ENCODE data around the gene RFX1.
"Not testable (repeated sequence)": the region's sequence is repeated elsewhere in the genome, so short reads cannot be mapped to it uniquely, and the experiment has no call there.

RFX1 gene

DNA sequence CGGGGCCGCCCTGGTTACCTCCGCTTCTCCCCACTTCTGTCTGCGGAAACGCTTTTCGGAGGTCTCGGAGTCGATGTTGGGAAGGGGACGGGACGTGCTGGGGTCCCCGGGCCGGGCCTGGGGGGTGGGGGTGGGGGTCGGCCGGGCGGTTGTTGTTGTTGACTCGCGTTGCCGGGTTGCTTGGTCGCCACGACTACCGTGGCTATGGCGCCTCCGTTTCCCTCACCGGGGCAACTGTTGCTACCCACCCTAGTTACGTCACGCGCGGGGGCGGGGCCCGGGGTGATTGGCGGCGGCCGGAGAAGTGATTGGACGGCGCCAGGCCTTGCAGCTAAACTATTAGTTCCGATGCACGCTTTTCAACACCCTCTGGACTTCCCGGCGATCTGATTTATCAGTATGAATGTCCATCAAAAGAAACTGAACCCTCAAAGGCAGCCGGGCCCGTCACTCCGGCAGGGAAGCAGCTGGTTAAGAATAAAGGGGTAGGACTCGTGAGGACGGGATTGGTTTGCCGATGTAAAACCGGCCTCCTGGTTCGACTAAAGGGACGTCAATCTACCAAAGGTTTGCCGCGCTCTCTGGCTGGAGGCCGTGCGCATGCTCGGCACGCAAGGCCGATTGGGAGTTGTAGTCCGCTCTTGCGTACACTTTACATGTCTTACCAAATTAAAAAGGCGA is at the start of gene RFX1:
RFX1 (minus strand) TSS at position 236 of the 681 bp plus-strand sequence. CDS start 12,477 bp downstream, outside the sequence.
- DNase-seq (ENCODE audit: low read depth): peak; percentile 100

DNA sequence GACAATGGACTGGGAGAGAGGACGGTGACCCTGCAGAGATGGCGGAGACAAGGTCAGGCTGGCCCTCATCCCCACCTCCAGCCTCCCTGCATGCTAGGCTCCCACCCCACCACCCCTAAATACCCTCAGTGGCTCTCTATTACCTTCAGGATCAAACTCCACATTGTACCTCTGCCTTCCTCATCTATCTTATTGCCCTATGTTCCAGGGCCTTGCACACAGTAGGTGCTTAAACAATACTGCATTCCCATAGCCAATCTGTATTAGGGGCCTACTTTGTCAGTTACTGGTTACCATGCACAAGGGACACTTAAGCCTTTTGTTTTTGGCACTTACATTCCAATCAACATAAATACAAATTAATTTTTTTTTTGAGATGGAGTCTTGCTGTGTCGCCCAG is 49.3 kb upstream of the RFX1 start:
- no peak for DNase-seq (ENCODE audit: low read depth)

DNA sequence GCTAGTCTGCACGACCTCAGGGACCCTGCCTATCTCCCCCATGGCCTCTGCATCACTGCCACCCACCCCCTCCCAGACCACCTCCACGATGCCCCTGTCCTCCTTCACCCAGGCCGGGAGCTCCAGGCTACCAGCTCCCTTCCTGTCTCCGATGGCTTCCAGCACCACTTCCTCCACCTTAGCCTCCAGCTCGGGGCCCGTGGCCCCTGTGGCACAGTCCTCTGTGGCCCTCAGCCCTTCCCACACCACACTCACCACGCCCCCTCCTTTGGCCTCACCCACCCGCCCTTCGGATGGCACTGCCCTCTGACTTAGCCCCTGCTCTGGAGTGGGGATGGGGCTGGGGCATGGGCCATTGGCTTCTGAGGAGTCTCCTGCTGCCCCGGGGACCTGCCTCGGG is 48.6 kb upstream of the RFX1 start:
- no peak for DNase-seq (ENCODE audit: low read depth)

DNA sequence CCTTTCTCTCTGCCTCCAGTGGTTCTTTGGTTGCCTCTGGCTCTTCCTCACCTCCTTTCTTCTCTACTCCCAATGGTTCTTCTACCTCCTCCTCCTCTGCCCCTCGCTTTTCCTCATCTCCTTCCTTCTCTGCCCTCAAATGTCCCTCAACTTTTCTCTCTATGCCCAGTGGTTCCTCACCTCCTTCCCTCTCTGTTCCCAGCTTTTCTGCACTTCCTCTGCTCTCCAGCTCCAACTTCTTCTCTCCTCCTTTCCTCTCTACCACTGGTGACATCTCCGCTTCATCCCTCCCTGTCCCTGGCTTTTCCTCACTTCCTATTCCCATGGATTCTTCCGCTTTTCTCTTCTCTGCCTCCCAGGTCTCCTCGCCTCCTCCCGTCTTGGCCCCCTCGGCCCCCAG is 48.0 kb upstream of the RFX1 start:
- DNase-seq (ENCODE audit: low read depth): no peak

DNA sequence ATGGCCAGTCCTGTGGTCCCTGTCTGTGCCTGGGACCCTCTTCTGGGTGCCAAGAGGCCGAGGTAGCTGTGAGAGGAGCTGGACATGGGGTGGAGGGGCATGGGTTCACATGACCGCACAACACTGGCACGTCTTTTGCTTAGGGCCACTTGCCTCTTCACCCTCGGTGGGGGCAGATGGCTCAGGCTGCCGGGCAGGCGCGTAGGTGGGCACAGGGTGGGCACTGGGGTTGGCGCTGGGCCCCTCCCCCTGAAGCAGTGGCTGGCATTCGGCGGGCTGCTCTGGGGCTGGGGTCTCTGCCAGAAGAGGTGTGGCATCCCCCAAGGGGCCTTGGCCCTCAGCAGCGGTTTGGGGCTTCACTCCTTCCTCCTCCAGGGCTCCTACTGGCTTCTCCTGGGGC is 47.4 kb upstream of the RFX1 start:
- DNase-seq (ENCODE audit: low read depth): no peak

DNA sequence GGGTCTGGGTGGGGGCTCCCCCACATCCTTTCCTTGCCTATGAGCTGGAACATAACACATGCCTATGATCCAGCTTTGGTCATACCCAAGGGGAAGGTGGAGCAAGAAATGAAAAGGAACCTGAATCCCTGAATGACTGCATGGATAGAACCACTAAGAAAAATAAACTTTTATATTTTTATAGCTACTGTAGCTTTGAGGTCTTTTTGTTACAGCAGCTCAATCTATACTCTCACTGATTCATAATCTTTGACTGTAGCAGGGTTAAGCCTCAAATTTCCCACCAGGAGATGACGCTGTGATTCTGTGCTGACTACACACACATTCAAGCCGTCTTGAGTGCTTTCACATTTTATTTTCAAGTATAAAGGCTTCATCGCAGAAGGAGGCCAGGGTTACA is 46.9 kb upstream of the RFX1 start:
- no peak for DNase-seq (ENCODE audit: low read depth)

DNA sequence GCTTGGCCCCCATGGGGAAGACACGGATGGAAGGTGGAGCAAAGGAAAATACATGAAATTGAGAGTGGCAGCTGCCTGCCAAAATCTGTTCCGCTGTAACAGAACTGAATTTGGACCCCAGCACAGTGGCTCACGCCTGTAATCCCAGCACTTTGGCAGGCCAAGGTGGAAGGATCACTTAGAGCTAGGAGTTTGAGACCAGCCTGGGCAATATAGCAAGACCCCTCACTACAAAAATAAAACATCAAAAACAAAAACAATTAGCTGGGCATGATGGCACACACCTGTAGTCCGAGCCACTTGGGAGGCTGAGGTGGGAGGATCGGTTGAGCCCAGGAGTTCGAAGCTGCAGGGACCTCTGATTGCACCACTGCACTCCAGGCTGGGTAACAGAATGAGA is 46.4 kb upstream of the RFX1 start:
- no peak for DNase-seq (ENCODE audit: low read depth)

DNA sequence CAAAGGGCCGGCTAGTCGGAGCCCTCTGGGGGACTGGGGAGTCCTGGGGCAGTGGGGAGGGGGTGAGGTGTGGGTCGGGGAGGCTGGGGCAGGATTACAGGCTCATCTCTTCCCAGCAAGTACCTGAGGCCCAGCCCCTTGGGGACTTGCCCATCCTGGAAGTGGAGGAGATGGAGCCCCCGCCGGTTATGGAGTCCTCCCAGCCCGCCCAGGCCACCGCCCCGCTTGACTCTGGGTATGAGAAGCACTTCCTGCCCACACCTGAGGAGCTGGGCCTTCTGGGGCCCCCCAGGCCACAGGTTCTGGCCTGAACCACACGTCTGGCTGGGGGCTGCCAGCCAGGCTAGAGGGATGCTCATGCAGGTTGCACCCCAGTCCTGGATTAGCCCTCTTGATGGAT is 45.9 kb upstream of the RFX1 start:
- no peak for DNase-seq (ENCODE audit: low read depth)

DNA sequence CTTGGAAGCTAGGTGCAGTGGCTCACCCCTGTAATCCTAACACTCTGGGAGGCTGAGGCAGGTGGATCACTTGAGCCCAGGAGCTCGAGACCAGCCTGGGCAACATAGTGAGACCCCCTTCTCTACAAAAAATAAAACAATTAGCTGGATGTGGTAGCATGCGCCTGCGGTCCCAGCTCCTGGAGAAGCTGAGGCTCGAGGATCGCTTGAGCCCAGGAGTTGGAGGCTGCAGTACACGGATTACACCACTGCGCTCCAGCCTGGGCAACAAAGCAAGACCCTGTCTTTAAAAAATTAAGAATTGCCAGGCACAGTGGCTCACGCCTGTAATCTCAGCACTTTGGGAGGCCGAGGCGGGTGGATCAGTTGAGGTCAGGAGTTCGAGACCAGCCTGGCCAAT is 44.8 kb upstream of the RFX1 start:
- DNase-seq (ENCODE audit: low read depth): not testable (repeated sequence)

DNA sequence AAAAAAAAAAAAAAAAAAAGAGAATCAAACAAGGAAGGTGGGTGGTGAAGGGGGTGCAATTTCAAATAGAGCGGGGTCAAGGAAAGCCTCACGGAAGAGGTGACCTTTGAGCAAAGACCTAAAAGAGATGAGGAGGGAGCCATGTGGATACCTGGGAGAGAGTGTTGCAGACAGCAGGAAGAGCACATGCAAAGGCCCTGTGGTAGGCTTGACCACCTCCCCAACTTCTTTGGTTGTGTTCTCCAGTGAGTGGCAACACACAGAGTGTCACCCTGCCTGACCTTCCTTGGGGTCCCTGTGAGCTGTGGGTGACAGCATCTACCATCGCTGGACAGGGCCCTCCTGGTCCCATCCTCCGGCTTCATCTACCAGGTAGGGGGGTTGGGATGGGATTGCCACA is 44.4 kb upstream of the RFX1 start:
- no peak for DNase-seq (ENCODE audit: low read depth)

DNA sequence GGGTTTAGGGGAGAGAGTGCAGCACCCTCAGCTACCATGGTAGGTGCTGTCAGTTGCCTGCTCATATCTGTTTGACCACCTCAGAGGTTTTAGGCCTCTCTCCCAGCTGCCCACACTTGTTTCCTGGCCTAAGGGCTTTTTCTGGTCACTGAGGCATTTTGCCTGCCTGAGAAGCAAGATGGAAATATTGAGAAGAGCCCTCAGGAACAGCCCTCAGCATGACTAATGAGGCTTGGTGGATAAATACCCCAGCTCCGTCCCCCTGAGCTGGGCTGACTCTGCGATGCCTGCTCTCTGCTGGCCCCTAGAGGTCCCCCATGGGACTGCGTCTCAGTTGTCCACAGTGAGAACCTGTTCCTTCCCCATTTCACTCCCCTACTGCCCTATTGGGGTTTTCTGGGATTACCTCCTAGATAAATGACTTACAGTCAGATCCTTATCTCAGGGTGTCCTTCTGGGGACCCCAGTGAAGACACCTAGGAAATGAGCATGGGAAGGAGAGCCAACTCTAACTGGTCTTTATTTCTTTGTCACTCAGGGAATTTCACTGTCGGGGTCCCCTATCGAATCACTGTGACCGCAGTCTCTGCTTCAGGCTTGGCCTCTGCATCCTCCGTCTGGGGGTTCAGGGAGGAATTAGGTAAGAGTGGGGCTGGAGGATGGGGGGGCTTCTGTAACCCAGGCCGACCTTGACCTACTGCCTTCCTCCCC is 42.5 kb upstream of the RFX1 start:
- DNase-seq (ENCODE audit: low read depth): peak; percentile 64

DNA sequence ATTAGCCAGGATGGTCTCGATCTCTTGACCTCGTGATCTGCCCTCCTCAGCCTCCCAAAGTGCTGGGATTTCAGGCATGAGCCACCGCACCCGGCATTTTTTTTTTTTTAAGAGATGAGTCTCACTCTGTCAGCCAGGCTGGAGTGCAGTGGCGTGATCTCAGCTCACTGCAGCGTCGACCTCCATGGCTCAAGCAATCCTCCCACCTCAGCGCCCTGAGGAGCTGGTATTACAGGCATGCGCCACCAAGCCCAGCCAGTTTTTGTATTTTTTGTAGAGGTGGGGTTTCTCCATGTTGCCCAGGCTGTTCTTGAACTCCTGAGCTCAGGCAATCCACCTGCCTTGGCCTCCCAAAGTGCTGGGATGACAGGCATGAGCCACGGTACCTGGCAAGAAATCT is 41.7 kb upstream of the RFX1 start:
- DNase-seq (ENCODE audit: low read depth): not testable (repeated sequence)

DNA sequence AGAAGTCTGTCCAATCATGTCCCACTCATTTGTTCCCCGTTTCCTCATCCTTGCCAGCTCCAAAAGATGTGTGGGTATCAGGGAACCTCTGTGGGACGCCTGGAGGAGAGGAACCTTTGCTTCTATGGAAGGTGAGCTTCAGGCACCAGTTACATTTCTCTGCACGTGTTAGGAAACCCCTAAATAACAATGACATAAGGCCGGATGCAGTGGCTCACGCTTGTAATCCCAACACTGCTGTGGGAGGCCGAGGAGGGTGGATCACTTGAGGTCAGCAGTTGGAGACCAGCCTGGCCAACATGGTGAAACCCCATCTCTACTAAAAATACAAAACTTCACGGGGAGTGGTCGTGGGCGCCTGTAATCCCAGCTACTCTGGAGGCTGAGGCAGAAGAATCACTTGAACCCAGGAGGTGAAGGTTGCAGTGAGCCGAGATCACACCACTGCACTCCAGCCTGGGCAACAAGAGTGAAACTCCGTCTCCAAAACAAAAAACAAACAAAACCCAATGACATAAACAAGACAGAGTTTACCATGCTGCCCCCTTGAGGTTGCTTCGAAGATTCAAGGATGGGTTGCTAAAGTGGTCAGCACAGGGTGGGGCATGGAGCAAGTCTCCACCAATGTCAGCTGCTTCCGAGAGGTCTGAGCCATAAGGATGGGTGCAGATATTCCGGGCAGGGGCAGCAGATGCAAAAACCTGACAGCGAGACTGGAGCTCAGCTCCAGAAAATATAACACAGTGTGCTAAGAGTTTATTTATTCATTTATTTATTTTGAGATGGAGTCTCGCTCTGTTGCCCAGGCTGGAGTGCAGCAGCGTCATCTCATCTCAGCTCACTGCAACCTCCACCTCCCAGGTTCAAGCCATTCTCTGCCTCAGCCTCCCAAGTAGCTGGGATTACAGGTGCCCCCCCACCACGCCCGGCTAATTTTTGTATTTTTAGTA is 36.8 kb upstream of the RFX1 start:
- peak; percentile 77 for DNase-seq (ENCODE audit: low read depth)

DNA sequence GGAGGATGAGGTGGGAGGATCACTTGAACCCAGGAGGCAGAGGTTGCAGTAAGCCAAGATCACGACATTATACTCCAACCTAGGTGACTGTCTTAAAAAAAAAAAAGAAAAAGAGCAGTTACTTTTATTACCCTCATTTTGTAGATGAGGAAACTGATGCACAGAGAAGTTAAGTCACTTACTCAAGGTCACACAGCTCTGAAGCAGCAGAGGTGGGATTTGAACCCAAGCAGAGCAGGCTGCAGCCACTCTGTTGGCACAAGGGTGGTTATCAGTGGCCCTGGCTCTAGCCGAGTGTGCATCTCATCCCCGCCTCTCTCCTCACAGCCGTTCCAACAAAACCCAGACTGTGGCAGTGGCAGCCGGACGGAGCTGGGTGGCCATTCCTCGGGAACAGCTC is 33.1 kb upstream of the RFX1 start:
- no peak for DNase-seq (ENCODE audit: low read depth)

DNA sequence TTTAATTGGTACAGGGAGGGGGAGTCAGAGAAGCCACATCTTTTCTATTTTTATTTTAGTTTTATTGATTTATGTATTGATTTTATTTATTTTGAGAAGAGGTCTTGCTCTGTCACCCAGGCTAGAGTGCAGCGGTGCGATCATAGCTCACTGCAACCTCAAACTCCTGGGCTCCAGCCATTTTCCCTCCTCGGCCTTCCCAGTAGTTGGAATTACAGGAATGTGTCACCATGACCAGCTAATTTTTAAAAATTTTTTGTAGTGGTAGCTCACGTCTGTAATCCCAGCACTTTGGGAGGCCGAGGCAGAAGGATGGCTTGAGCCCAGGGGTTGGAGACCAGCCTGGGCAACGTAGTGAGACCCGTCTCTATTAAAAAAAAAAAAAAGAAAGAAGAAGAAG is 29.6 kb upstream of the RFX1 start:
- no peak for DNase-seq (ENCODE audit: low read depth)

DNA sequence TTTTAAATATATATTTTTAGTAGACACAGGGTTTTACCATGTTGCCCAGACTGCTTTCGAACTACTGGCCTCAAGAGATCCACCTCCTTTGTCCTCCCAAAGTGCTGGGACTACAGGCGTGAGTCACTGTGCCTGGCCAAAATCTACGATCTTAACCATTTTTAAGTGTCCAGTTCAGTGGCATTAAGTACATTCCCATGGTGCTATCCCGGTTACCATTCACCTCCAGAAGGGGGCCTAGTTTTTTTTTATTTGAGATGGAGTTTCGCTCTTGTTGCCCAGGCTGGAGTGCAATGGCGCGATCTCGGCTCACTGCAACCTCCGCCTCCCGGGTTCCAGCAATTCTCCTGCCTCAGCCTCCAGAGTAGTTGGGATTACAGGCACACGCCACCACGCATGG is 29.0 kb upstream of the RFX1 start:
- peak; percentile 40 for DNase-seq (ENCODE audit: low read depth)

DNA sequence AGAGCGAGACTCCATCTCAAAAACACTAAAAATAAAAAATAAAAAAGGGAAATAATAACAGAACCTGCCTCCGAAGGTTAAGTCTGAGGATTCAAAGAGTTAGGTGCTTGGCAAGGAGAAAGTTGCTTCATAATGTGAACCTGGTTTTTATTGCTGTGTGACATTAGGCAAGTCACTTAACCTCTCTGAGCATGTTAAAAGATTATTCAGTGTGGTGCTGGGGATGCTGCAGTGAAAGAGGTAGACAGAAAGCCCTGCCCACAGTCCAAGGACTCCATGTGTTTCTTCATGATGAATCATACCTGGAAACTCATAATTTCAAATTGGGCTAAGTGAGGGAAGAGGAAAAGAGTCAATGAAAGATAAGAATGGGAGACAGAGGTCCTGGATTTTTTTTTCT is 27.8 kb upstream of the RFX1 start:
- DNase-seq (ENCODE audit: low read depth): peak; percentile 43

DNA sequence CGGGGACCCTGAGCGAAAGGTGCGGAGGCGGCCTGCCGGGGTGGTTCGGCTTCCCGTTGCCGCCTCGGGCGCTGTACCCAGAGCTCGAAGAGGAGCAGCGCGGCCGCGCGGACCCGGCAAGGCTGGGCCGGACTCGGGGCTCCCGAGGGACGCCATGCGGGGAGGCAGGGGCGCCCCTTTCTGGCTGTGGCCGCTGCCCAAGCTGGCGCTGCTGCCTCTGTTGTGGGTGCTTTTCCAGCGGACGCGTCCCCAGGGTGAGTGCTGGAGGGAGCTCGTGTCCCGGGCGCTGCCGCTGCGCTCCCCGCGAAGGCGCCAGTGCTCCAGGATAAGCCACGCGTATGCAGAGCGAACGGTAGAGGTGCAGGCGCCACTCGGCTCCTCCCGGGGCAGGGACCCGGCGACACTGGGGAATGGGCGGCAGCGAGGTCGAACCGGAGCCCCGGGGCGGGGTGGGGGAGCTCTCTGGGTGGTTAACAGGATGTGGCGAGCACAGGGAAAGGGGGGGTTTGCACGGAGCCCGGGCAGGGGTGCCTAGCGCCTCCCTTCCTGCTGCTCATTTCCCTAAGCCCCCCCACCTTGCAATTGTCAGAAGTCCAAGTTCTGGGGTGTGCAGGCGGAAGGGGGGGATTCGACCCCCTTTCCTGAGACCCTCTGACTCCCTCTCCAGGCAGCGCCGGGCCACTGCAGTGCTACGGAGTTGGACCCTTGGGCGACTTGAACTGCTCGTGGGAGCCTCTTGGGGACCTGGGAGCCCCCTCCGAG is 25.8 kb upstream of the RFX1 start, which contains the start of gene IL27RA:
IL27RA (plus strand) TSS at position 44 of the 762 bp plus-strand sequence; CDS start at position 155, 111 bp downstream.
- DNase-seq (ENCODE audit: low read depth): peak; percentile 71

DNA sequence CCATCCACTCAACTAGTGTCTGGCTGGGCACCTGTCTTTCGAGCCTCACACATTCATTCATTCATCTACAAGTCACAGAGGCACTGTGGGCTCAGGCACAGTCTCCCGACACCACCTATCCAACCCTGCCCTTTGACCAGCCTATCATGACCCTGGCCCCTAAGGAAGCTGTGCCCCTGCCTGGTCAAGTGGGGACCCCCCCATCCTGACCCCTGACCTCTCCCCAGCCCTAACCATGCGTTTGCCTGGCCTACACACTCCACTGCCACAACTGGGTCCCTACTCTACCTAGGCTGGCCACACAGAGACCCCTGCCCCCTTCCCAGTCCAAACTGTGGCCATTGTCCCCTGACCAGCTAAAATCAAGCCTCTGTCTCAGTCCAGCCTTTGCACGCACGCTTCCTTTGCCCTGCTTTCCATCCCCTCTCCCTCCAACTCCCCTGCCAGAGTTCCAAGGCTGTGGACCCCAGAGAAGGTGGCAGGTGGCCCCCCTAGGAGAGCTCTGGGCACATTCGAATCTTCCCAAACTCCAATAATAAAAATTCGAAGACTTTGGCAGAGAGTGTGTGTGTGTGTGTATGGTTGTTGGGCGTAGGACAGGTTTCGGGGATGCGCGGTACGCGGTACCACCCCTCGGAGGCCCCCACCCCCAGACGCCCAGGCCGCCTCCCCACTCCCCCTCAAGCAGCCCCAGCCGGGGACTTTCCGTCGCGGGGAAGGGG is 25.0 kb upstream of the RFX1 start:
- no peak for DNase-seq (ENCODE audit: low read depth)

DNA sequence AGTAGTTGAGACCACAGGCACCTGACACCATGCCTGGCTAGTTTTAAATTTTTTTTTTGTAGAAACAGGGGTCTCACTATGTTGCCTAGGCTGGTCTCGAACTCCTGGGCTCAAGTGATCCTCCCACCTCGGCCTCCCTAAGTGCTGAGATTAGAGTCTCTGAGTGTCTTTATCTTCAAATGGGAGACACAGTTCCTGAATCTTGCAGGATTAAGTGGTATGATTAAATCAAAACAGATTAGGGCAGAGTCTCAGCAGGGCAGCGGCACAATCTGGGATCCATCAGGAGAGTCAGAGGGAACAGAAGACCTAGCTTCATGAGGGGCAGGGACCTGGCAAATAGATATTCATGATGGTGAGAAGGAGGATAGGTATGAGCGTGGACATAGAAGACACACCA is 22.8 kb upstream of the RFX1 start:
- no peak for DNase-seq (ENCODE audit: low read depth)

DNA sequence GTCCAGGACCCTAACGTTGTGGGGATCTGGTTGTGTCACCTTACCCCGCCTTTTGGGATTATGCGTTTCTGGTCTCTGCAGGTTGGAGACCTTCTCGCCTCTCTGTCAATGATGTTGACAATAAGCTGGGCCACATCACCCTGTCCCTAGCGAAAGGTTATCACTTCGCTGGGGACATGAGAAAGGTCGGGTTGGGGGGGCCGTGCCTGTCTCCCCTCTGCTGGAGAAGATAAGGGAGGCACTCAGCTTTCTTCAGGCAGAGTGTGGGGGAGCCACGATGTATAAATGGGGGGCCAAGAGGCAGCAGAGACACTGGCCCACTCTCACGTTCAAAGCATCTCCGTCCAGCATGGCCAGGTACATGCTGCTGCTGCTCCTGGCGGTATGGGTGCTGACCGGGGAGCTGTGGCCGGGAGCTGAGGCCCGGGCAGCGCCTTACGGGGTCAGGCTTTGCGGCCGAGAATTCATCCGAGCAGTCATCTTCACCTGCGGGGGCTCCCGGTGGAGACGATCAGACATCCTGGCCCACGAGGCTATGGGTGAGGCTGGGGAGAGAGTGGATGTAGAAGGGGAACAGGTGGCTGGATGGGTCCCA is 21.8 kb upstream of the RFX1 start, which contains the start of gene RLN3:
RLN3 (plus strand) TSS at position 293 of the 595 bp plus-strand sequence; CDS start at position 350, 57 bp downstream.
- DNase-seq (ENCODE audit: low read depth): no peak

Data from ELR (cell line).